Smooth muscle cell (in vitro differentiated cells): Measurements from ENCODE around the gene FAHD1. TPM values are rescaled to one million over a fixed set of nuclear protein-coding genes. Genes with fewer than 3 reads are reported as not detected.

Source experiments
- DNase-seq: peaks from one replicate; lab custom pipeline; 2025; ENCODE audit not compliant: unreplicated experiment; lab: John Stamatoyannopoulos, UW
- H2AFZ ChIP-seq: fragments of 200-600 bp; sonication (generic); 2 replicates; pipeline ENCODE4 v1.6.0; 2016; ENCODE audit warnings: antibody characterized with exemption, low read depth, mild to moderate bottlenecking
- H3F3A ChIP-seq: fragments of 200-600 bp; sonication (generic); 2 replicates; pipeline ENCODE4 v1.6.0; 2017; ENCODE audit warnings: antibody characterized with exemption, low read depth
- H3K27ac ChIP-seq: fragments of 200-600 bp; sonication (generic); 2 replicates; pipeline ENCODE4 v1.5.1; 2016; ENCODE audit warnings: low read depth, mild to moderate bottlenecking
- H3K27me3 ChIP-seq: fragments of 200-600 bp; sonication (generic); 2 replicates; pipeline ENCODE4 v1.6.1; 2016; ENCODE audit warnings: low read depth, mild to moderate bottlenecking
- H3K36me3 ChIP-seq: fragments of 200-600 bp; sonication (generic); 2 replicates; pipeline ENCODE4 v1.5.1; 2016; ENCODE audit warnings: low read depth
- H3K4me1 ChIP-seq: fragments of 200-600 bp; sonication (generic); 2 replicates; pipeline ENCODE4 v1.5.1; 2016; ENCODE audit warnings: low read depth
- H3K4me2 ChIP-seq: fragments of 200-600 bp; sonication (generic); 2 replicates; pipeline ENCODE4 v1.6.0; 2016; ENCODE audit warnings: mild to moderate bottlenecking
- H3K4me3 ChIP-seq: fragments of 200-600 bp; sonication (generic); 2 replicates; pipeline ENCODE4 v1.5.1; 2016; ENCODE audit warnings: mild to moderate bottlenecking
- H3K79me2 ChIP-seq: fragments of 200-600 bp; sonication (generic); 2 replicates; pipeline ENCODE4 v1.6.0; 2016; ENCODE audit warnings: low read depth, mild to moderate bottlenecking
- H3K9ac ChIP-seq: fragments of 200-600 bp; sonication (generic); 2 replicates; pipeline ENCODE4 v1.6.0; 2016; ENCODE audit warnings: low read depth
- H3K9me3 ChIP-seq: fragments of 200-600 bp; sonication (generic); replicated peaks from 2 replicates; pipeline ENCODE4 v1.5.1; 2016; ENCODE audit warnings: low read depth
- H4K20me1 ChIP-seq: fragments of 200-600 bp; sonication (generic); 2 replicates; pipeline ENCODE4 v1.6.0; 2016; ENCODE audit warnings: low read depth
- CTCF ChIP-seq: fragments of 200-600 bp; sonication (generic); IDR thresholded peaks from 2 replicates; pipeline ENCODE4 v1.5.1; 2017; ENCODE audit warnings: borderline replicate concordance, mild to moderate bottlenecking, antibody characterized with exemption; ENCODE audit not compliant: insufficient read depth, poor library complexity, severe bottlenecking
- whole genome bisulfite sequencing: methylation state at CpG from one replicate; pipeline ENCODE4 v1.1.7; 2016; ENCODE audit warnings: low lambda C conversion rate; 5-methylcytosine and 5-hydroxymethylcytosine counted together
- polyA plus RNA-seq: library from polyadenylated mRNA; unstranded; fragments of >200 nt; fragmentation: Nextera tagmentation; extraction: Ambion mirVana; gene quantifications from 2 replicates; pipeline ENCODE4 v1.2.1, GENCODE V29; 2016
- total RNA-seq: library from RNA; depleted of rRNA; stranded (reverse); fragments of >200 nt; gene quantifications from 2 replicates; pipeline ENCODE4 v1.2.3, GENCODE V29; 2014

The FAHD1 gene
- total and polyA plus RNA-seq, 2 experiments from 2014 or later: 32.4 TPM

DNA sequence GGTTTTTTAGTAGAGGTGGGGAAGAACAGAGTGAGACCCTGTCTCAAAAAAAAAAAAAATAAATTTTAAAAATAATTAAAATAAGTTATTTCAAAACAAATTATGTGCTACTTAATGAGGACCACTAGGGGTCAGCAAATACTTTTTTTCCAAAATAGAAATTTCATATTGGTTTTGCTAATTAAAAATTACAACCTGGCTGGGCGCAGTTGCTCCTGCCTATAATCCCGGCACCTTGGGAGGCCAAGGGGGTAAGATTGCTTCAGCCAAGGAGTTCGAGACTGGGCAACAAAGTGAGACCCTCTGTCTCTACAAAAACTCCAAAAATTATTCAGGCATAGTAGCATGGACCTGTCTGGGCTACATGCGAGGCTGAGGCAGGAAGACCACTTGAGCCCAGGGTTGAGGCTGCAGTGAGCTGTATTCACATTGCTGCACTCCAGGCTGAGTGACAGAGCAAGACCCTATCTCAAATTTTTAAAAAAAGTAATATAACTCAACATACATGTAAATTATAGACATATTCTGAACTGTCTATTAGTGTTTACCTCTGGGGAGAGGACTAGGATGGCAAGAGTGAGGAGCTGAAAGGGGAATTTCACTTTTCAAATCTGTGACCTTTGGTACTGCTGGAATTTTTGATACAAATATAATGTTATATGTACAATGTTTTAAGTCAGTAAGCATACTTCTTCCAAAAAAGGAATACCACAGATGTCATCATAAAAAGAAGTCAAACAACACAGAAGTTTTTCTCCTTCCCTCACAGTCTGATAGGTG lies 36.9 kb downstream of the FAHD1 start:
- 44% methylated on average over 4 of the region's 4 CpGs for WGBS
- H3K4me1 ChIP-seq: no peaks in the 10 kb centered on the region
- H3K36me3 ChIP-seq: no peaks in the 10 kb centered on the region
- H3K27ac ChIP-seq: no peak overlapping the region
- peak; percentile 64 for TF ChIP-seq CTCF
- no peak for DNase-seq
- H4K20me1 ChIP-seq: no peaks in the 10 kb centered on the region
- no peaks in the 10 kb centered on the region for H3K9me3 ChIP-seq
- H3K79me2 ChIP-seq: no peaks in the 10 kb centered on the region
- H2AFZ ChIP-seq: no peak overlapping the region
- no peaks in the 10 kb centered on the region for H3F3A ChIP-seq
- no peak overlapping the region for H3K4me2 ChIP-seq
- no peak overlapping the region for H3K4me3 ChIP-seq
- H3K27me3 ChIP-seq: peaks cover 44% of the 10 kb centered on the region
- no peak overlapping the region for H3K9ac ChIP-seq

GRCh38 chr16:1865902-1866690 lies 39.1 kb downstream of the FAHD1 start:
- no peaks in the 10 kb centered on the region for H3K36me3 ChIP-seq
- 72% methylated on average over 6 of the region's 6 CpGs for WGBS
- no peaks in the 10 kb centered on the region for H3K9me3 ChIP-seq
- H4K20me1 ChIP-seq: no peaks in the 10 kb centered on the region
- no peaks in the 10 kb centered on the region for H3K79me2 ChIP-seq
- H3K27ac ChIP-seq: no peak overlapping the region
- H3K9ac ChIP-seq: no peak overlapping the region
- no peak overlapping the region for H2AFZ ChIP-seq
- H3K4me1 ChIP-seq: no peaks in the 10 kb centered on the region
- H3F3A ChIP-seq: no peaks in the 10 kb centered on the region
- no peak overlapping the region for H3K4me3 ChIP-seq
- no peak overlapping the region for H3K4me2 ChIP-seq
- DNase-seq: no peak
- peaks cover 23% of the 10 kb centered on the region for H3K27me3 ChIP-seq
- TF ChIP-seq CTCF: no peak

- H3K27ac ChIP-seq: peak overlapping the region; percentile 81
- H2AFZ ChIP-seq: no peak overlapping the region
- DNase-seq: no peak
- H3K36me3 ChIP-seq: no peaks in the 10 kb centered on the region
- 35% methylated on average over 9 of the region's 9 CpGs for WGBS
- no peaks in the 10 kb centered on the region for H4K20me1 ChIP-seq
- no peaks in the 10 kb centered on the region for H3K79me2 ChIP-seq
- H3K4me3 ChIP-seq: no peak overlapping the region
- TF ChIP-seq CTCF: no peak
- H3F3A ChIP-seq: no peaks in the 10 kb centered on the region
- H3K9ac ChIP-seq: peak overlapping the region; percentile 7
- peak overlapping the region; percentile 2 for H3K4me2 ChIP-seq
- H3K4me1 ChIP-seq: peaks cover 2% of the 10 kb centered on the region
- H3K9me3 ChIP-seq: no peaks in the 10 kb centered on the region
- H3K27me3 ChIP-seq: peaks cover 37% of the 10 kb centered on the region
Observed at GRCh38 chr16:1870365-1871082, 43.5 kb downstream of the FAHD1 start.
